Renal pelvis (tissue), 4 donors: ENCODE measurements around the gene ATP8A2. TPM values are rescaled to one million over a fixed set of nuclear protein-coding genes. Genes with fewer than 3 reads are reported as not detected.
A peak's percentile ranks its signal among the peaks of the same experiment; 100 is the strongest.
"Not testable (repeated sequence)": the region's sequence is repeated elsewhere in the genome, so short reads cannot be mapped to it uniquely, and the experiment has no call there.

Experiments used
- DNase-seq: peaks from one replicate; pipeline ENCODE4 v3.0.0-alpha.2; 2013
- polyA plus RNA-seq, 3 donors: library from polyadenylated mRNA; unstranded; fragments of 120-200 nt; gene quantifications; one replicate each; pipeline ENCODE4 v1.2.1, GENCODE V29; 2013; ENCODE audit not compliant: insufficient read length in 3 of 3

ATP8A2 gene
- polyA plus RNA-seq, 3 donors = 4.8 to 5.4 (median 5.1) TPM

- no peak for DNase-seq
These were observed 393.5 kb downstream of the ATP8A2 start for GRCh38 chr13:25765266-25765665.

GRCh38 chr13:25766576-25766975, 394.8 kb downstream of the ATP8A2 start:
- no peak for DNase-seq

- no peak for DNase-seq
These were observed 395.2 kb downstream of the ATP8A2 start for GRCh38 chr13:25766991-25767390.

GRCh38 chr13:25768376-25768775, 396.6 kb downstream of the ATP8A2 start:
- DNase-seq = no peak

- DNase-seq = peak; percentile 77
These were observed 397.1 kb downstream of the ATP8A2 start for GRCh38 chr13:25768838-25769237.

- DNase-seq = no peak
These were observed 398.8 kb downstream of the ATP8A2 start for GRCh38 chr13:25770601-25771000.

GRCh38 chr13:25771202-25771601, 399.4 kb downstream of the ATP8A2 start:
- DNase-seq = no peak

- DNase-seq = no peak
These were observed 400.1 kb downstream of the ATP8A2 start for GRCh38 chr13:25771641-25772478.

GRCh38 chr13:25772534-25772933, 400.8 kb downstream of the ATP8A2 start:
- not testable (repeated sequence) for DNase-seq

- DNase-seq = not testable (repeated sequence)
These were observed 402.3 kb downstream of the ATP8A2 start for GRCh38 chr13:25774056-25774455.

- DNase-seq = no peak
These were observed 403.5 kb downstream of the ATP8A2 start for GRCh38 chr13:25775275-25775674.

GRCh38 chr13:25775986-25776385, 404.2 kb downstream of the ATP8A2 start:
- DNase-seq = no peak

- DNase-seq = no peak
These were observed 404.9 kb downstream of the ATP8A2 start for GRCh38 chr13:25776722-25777121.

- DNase-seq = no peak
These were observed 405.7 kb downstream of the ATP8A2 start for GRCh38 chr13:25777509-25777908.

- no peak for DNase-seq
These were observed 406.6 kb downstream of the ATP8A2 start for GRCh38 chr13:25778365-25778764.

- DNase-seq = no peak
These were observed 407.1 kb downstream of the ATP8A2 start for GRCh38 chr13:25778808-25779305.

- no peak for DNase-seq
These were observed 411.3 kb downstream of the ATP8A2 start for GRCh38 chr13:25783076-25783475.

GRCh38 chr13:25783601-25784024, 411.8 kb downstream of the ATP8A2 start:
- peak; percentile 26 for DNase-seq

GRCh38 chr13:25784119-25784518, 412.3 kb downstream of the ATP8A2 start:
- DNase-seq = no peak

- DNase-seq = not testable (repeated sequence)
These were observed 418.4 kb downstream of the ATP8A2 start for GRCh38 chr13:25790137-25790536.

- DNase-seq = no peak
These were observed 423.5 kb downstream of the ATP8A2 start for GRCh38 chr13:25795277-25795676.

GRCh38 chr13:25796474-25796873, 424.7 kb downstream of the ATP8A2 start:
- DNase-seq = no peak

- no peak for DNase-seq
These were observed 427.2 kb downstream of the ATP8A2 start for GRCh38 chr13:25798998-25799397.

GRCh38 chr13:25800523-25800922, 428.7 kb downstream of the ATP8A2 start:
- DNase-seq = no peak
